D341Med (cell line): Measurements from ENCODE around the gene FCF1.
"Not testable (repeated sequence)": the region's sequence is repeated elsewhere in the genome, so short reads cannot be mapped to it uniquely, and the experiment has no call there.

Experiments used
- DNase-seq: peaks from one replicate; pipeline ENCODE4 v3.0.0; 2012; ENCODE audit warnings: low spot score

The FCF1 gene

GRCh38 chr14:74698465-74698864 is 14.5 kb upstream of the FCF1 start:
- no peak for DNase-seq

- DNase-seq = no peak
Observed at GRCh38 chr14:74702293-74702692, 10.7 kb upstream of the FCF1 start.

- DNase-seq = no peak
Observed at GRCh38 chr14:74703043-74703442, 9.9 kb upstream of the FCF1 start.

- DNase-seq = no peak
Observed at GRCh38 chr14:74704656-74705055, 8.3 kb upstream of the FCF1 start.

GRCh38 chr14:74705613-74706500 is 7.1 kb upstream of the FCF1 start:
- DNase-seq = no peak

- no peak for DNase-seq
Observed at GRCh38 chr14:74710480-74710879, 2.5 kb upstream of the FCF1 start.

- no peak for DNase-seq
Observed at GRCh38 chr14:74711651-74712050, 1.3 kb upstream of the FCF1 start.

- DNase-seq = no peak
Observed at GRCh38 chr14:74713395-74713735, 421 bp downstream of the FCF1 start.

GRCh38 chr14:74720526-74720925 is 7.6 kb downstream of the FCF1 start:
- DNase-seq = no peak

- DNase-seq = no peak
Observed at GRCh38 chr14:74723134-74723533, 10.2 kb downstream of the FCF1 start.

GRCh38 chr14:74732387-74732786 is 19.4 kb downstream of the FCF1 start:
- DNase-seq = no peak

- DNase-seq = no peak
Observed at GRCh38 chr14:74733221-74733620, 20.3 kb downstream of the FCF1 start.

- DNase-seq = no peak
Observed at GRCh38 chr14:74735125-74735524, 22.2 kb downstream of the FCF1 start.

- DNase-seq = no peak
Observed at GRCh38 chr14:74737753-74738325, 24.9 kb downstream of the FCF1 start.

- no peak for DNase-seq
Observed at GRCh38 chr14:74739293-74740030, 26.5 kb downstream of the FCF1 start.

GRCh38 chr14:74747237-74747636 is 34.3 kb downstream of the FCF1 start:
- DNase-seq = no peak

GRCh38 chr14:74754157-74754556 is 41.2 kb downstream of the FCF1 start:
- no peak for DNase-seq

GRCh38 chr14:74754899-74755298 is 42.0 kb downstream of the FCF1 start:
- DNase-seq = no peak

- DNase-seq = no peak
Observed at GRCh38 chr14:74756326-74756725, 43.4 kb downstream of the FCF1 start.

- not testable (repeated sequence) for DNase-seq
Observed at GRCh38 chr14:74758505-74758904, 45.6 kb downstream of the FCF1 start.

GRCh38 chr14:74762917-74763802 is 50.2 kb downstream of the FCF1 start, which contains the start of gene YLPM1:
YLPM1 (plus strand) TSS chr14:74763316; CDS start chr14:74763490, 174 bp downstream.
- DNase-seq = peak; percentile 96
